ENCODE results near the gene FOXF2.

The FOXF2 gene

GRCh38 chr6:1393641-1394283 lies 4.4 kb downstream of the FOXF2 start:
- H3K27me3 ChIP-seq (ENCODE audit: control insufficient read depth, insufficient read depth, low read length) = peaks cover 98% of the 10 kb centered on the region
- no peak overlapping the region for H3K4me3 ChIP-seq (ENCODE audit: low read depth, low read length)
- no peak overlapping the region for H3K9ac ChIP-seq (ENCODE audit: low read depth, low read length)
- H3K4me1 ChIP-seq (ENCODE audit: control insufficient read depth, insufficient read depth, low read length) = peaks cover 13% of the 10 kb centered on the region
- H3K36me3 ChIP-seq (ENCODE audit: control insufficient read depth, insufficient read depth, low read length) = no peaks in the 10 kb centered on the region
- no peaks in the 10 kb centered on the region for H3K9me3 ChIP-seq (ENCODE audit: control insufficient read depth, insufficient read depth, low read length)
- no peak overlapping the region for H3K27ac ChIP-seq (ENCODE audit: low read depth, low read length)

GRCh38 chr6:1394514-1395463 lies 5.4 kb downstream of the FOXF2 start:
- H3K36me3 ChIP-seq (ENCODE audit: control insufficient read depth, insufficient read depth, low read length) = no peaks in the 10 kb centered on the region
- H3K9ac ChIP-seq (ENCODE audit: low read depth, low read length) = no peak overlapping the region
- H3K4me3 ChIP-seq (ENCODE audit: low read depth, low read length) = no peak overlapping the region
- H3K9me3 ChIP-seq (ENCODE audit: control insufficient read depth, insufficient read depth, low read length) = no peaks in the 10 kb centered on the region
- peaks cover 100% of the 10 kb centered on the region for H3K27me3 ChIP-seq (ENCODE audit: control insufficient read depth, insufficient read depth, low read length)
- no peak overlapping the region for H3K27ac ChIP-seq (ENCODE audit: low read depth, low read length)
- peaks cover 13% of the 10 kb centered on the region for H3K4me1 ChIP-seq (ENCODE audit: control insufficient read depth, insufficient read depth, low read length)

DNA sequence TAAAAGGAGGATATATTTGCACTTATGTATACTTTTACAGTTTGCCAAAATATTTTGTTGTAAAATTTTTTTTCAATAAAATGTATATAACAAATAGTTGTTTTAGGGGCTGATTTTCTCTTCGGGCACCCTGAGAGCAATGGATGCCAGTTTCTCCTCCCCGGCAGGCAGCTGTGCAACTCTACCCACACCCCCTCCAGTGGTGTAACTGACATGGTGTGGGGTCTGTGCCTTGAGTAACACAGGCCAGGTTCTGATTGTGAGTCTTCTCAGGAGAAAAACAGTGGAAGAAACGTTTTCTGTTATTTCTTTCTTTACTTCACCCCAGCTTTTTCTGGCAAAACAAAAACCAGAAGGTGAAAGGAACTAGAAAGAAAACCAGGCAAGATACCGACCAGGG lies 6.1 kb downstream of the FOXF2 start:
- H3K4me1 ChIP-seq (ENCODE audit: control insufficient read depth, insufficient read depth, low read length) = peaks cover 13% of the 10 kb centered on the region
- no peak overlapping the region for H3K4me3 ChIP-seq (ENCODE audit: low read depth, low read length)
- no peaks in the 10 kb centered on the region for H3K36me3 ChIP-seq (ENCODE audit: control insufficient read depth, insufficient read depth, low read length)
- H3K27me3 ChIP-seq (ENCODE audit: control insufficient read depth, insufficient read depth, low read length) = peaks cover 100% of the 10 kb centered on the region
- H3K9ac ChIP-seq (ENCODE audit: low read depth, low read length) = no peak overlapping the region
- no peak overlapping the region for H3K27ac ChIP-seq (ENCODE audit: low read depth, low read length)
- no peaks in the 10 kb centered on the region for H3K9me3 ChIP-seq (ENCODE audit: control insufficient read depth, insufficient read depth, low read length)

DNA sequence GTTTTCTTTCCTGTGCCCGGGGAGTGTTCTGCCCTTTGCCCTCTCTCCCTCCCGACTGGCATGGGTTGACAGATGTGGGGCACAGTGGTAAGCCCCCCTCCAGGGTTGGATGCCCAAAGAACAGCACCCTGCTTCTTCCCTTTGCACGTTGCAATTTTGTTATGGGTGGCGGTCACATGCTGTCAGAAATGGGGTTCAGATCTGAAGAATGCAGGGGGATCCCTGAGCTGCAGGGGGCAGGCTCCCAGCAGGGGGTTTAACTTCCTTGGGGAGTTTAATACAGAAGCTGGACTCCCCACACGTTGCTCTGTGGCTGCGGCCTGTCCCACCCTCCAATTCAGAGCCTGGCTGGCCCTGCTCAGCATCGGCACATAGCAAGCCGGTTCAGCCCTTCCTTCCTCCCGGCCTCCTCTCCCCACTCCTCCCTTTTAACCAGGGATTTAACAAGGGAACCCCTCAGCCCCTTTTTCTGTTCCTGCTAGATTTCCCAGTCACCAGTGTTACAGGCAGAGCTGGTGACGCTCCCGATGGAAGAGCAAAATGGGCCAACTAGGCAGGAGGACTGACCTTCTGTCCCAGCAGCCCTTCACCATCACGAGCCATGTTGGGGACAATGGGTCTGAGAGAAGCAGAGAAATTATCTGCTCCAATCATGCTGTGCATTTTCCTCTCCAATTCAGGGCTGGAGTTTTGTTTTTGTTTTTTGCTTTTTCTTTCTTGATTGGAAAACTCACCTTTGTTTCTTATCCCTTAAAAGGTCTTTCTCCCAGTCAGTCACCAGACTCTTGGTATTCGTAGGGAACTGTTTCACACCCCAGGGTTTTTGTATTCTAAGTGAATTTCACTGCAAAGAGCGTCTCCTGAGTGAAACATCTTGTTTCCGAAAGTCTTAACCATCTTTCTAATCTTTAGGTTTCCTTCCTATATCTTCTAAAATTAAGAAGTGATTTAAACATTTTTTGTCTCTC lies 6.8 kb downstream of the FOXF2 start:
- Histone ChIP-seq H3K27ac (ENCODE audit: low read depth, low read length) (no peak overlapping the region), H3K9ac (ENCODE audit: low read depth, low read length) (no peak overlapping the region), H3K4me3 (ENCODE audit: low read depth, low read length) (no peak overlapping the region), H3K36me3 (ENCODE audit: control insufficient read depth, insufficient read depth, low read length) (no peaks in the 10 kb centered on the region), H3K4me1 (ENCODE audit: control insufficient read depth, insufficient read depth, low read length) (peaks cover 10% of the 10 kb centered on the region), H3K27me3 (ENCODE audit: control insufficient read depth, insufficient read depth, low read length) (peaks cover 97% of the 10 kb centered on the region), H3K9me3 (ENCODE audit: control insufficient read depth, insufficient read depth, low read length) (no peaks in the 10 kb centered on the region)

- Histone ChIP-seq H3K27me3 (ENCODE audit: control insufficient read depth, insufficient read depth, low read length) (peaks cover 87% of the 10 kb centered on the region), H3K4me3 (ENCODE audit: low read depth, low read length) (no peak overlapping the region), H3K9me3 (ENCODE audit: control insufficient read depth, insufficient read depth, low read length) (no peaks in the 10 kb centered on the region), H3K4me1 (ENCODE audit: control insufficient read depth, insufficient read depth, low read length) (peaks cover 14% of the 10 kb centered on the region), H3K27ac (ENCODE audit: low read depth, low read length) (no peak overlapping the region), H3K9ac (ENCODE audit: low read depth, low read length) (no peak overlapping the region), H3K36me3 (ENCODE audit: control insufficient read depth, insufficient read depth, low read length) (no peaks in the 10 kb centered on the region)
Measured at GRCh38 chr6:1396952-1397868, 7.8 kb downstream of the FOXF2 start.

GRCh38 chr6:1399085-1399780 lies 9.9 kb downstream of the FOXF2 start:
- no peaks in the 10 kb centered on the region for H3K36me3 ChIP-seq (ENCODE audit: control insufficient read depth, insufficient read depth, low read length)

GRCh38 chr6:1400126-1400850 lies 10.9 kb downstream of the FOXF2 start:
- no peak overlapping the region for H3K27ac ChIP-seq (ENCODE audit: low read depth, low read length)
- H3K27me3 ChIP-seq (ENCODE audit: control insufficient read depth, insufficient read depth, low read length) = peaks cover 56% of the 10 kb centered on the region
- H3K4me1 ChIP-seq (ENCODE audit: control insufficient read depth, insufficient read depth, low read length) = 0 out of 2 replicates have a peak, but pooled peaks cover 5% of the 10 kb centered on the region
- no peaks in the 10 kb centered on the region for H3K36me3 ChIP-seq (ENCODE audit: control insufficient read depth, insufficient read depth, low read length)
- H3K9me3 ChIP-seq (ENCODE audit: control insufficient read depth, insufficient read depth, low read length) = no peaks in the 10 kb centered on the region
- no peak overlapping the region for H3K4me3 ChIP-seq (ENCODE audit: low read depth, low read length)
- no peak overlapping the region for H3K9ac ChIP-seq (ENCODE audit: low read depth, low read length)

More at GRCh38 chr6:1399085-1399780, 9.9 kb downstream of the FOXF2 start:
- H3K4me1 ChIP-seq (ENCODE audit: control insufficient read depth, insufficient read depth, low read length) = 0 out of 2 replicates have a peak, but pooled peaks cover 4% of the 10 kb centered on the region
- H3K9ac ChIP-seq (ENCODE audit: low read depth, low read length) = no peak overlapping the region
- no peak overlapping the region for H3K27ac ChIP-seq (ENCODE audit: low read depth, low read length)
- no peaks in the 10 kb centered on the region for H3K9me3 ChIP-seq (ENCODE audit: control insufficient read depth, insufficient read depth, low read length)
- no peak overlapping the region for H3K4me3 ChIP-seq (ENCODE audit: low read depth, low read length)
- H3K27me3 ChIP-seq (ENCODE audit: control insufficient read depth, insufficient read depth, low read length) = peaks cover 67% of the 10 kb centered on the region

GRCh38 chr6:1402369-1402768 lies 13.0 kb downstream of the FOXF2 start:
- H3K9ac ChIP-seq (ENCODE audit: low read depth, low read length) = no peak overlapping the region
- no peaks in the 10 kb centered on the region for H3K36me3 ChIP-seq (ENCODE audit: control insufficient read depth, insufficient read depth, low read length)
- H3K27ac ChIP-seq (ENCODE audit: low read depth, low read length) = no peak overlapping the region
- H3K4me1 ChIP-seq (ENCODE audit: control insufficient read depth, insufficient read depth, low read length) = 0 out of 2 replicates have a peak, but pooled peaks cover 8% of the 10 kb centered on the region
- peaks cover 42% of the 10 kb centered on the region for H3K27me3 ChIP-seq (ENCODE audit: control insufficient read depth, insufficient read depth, low read length)
- H3K4me3 ChIP-seq (ENCODE audit: low read depth, low read length) = no peak overlapping the region
- no peaks in the 10 kb centered on the region for H3K9me3 ChIP-seq (ENCODE audit: control insufficient read depth, insufficient read depth, low read length)

- Histone ChIP-seq H3K9me3 (ENCODE audit: control insufficient read depth, insufficient read depth, low read length) (no peaks in the 10 kb centered on the region), H3K9ac (ENCODE audit: low read depth, low read length) (no peak overlapping the region), H3K27ac (ENCODE audit: low read depth, low read length) (no peak overlapping the region), H3K27me3 (ENCODE audit: control insufficient read depth, insufficient read depth, low read length) (peaks cover 37% of the 10 kb centered on the region), H3K36me3 (ENCODE audit: control insufficient read depth, insufficient read depth, low read length) (no peaks in the 10 kb centered on the region), H3K4me3 (ENCODE audit: low read depth, low read length) (no peak overlapping the region), H3K4me1 (ENCODE audit: control insufficient read depth, insufficient read depth, low read length) (0 out of 2 replicates have a peak, but pooled peaks cover 8% of the 10 kb centered on the region)
Measured at GRCh38 chr6:1402868-1403267, 13.5 kb downstream of the FOXF2 start.
